Measurements from ENCODE around the gene RNASE12.

GRCh38 chr14:20557212-20557542 is 34.0 kb downstream of the RNASE12 start:
- TF ChIP-seq CTCF (IDR thresholded peaks at IDR 0.05; ENCODE audit: poor library complexity) (no peak), EZH2phosphoT487 (IDR thresholded peaks at IDR 0.05; ENCODE audit: low read depth, severe bottlenecking, unreplicated experiment) (no peak)

Data from hepatocyte (in vitro differentiated cells).